Trophoblast cell (in vitro differentiated cells and primary cell): ENCODE measurements around the gene APP.

ENCODE experiments used
- DNase-seq, 2 donors: peaks; one replicate each; pipeline ENCODE4 v3.0.0-alpha.2; 2016
- H2AFZ ChIP-seq: 2 replicates; pipeline ENCODE4 v1.6.1; 2013; ENCODE audit warnings: low read length, moderate library complexity, mild to moderate bottlenecking; ENCODE audit not compliant: insufficient read depth, poor library complexity
- H2AK5ac ChIP-seq: 2 replicates; pipeline ENCODE4 v1.6.1; 2013; ENCODE audit warnings: mild to moderate bottlenecking, low read length
- H2BK120ac ChIP-seq: 2 replicates; pipeline ENCODE4 v1.6.1; 2013; ENCODE audit warnings: low read length, mild to moderate bottlenecking, moderate library complexity; ENCODE audit not compliant: insufficient read depth, poor library complexity
- H2BK12ac ChIP-seq: 2 replicates; pipeline ENCODE4 v1.6.1; 2013; ENCODE audit warnings: mild to moderate bottlenecking, low read length, moderate library complexity
- H2BK5ac ChIP-seq: 2 replicates; pipeline ENCODE4 v1.6.1; 2013; ENCODE audit warnings: low read length, low read depth, moderate library complexity, mild to moderate bottlenecking; ENCODE audit not compliant: poor library complexity
- H3K14ac ChIP-seq: 2 replicates; pipeline ENCODE4 v1.6.1; 2013; ENCODE audit warnings: mild to moderate bottlenecking, low read length
- H3K18ac ChIP-seq: 2 replicates; pipeline ENCODE4 v1.6.1; 2013; ENCODE audit warnings: mild to moderate bottlenecking, low read length
- H3K23ac ChIP-seq: 2 replicates; pipeline ENCODE4 v1.6.1; 2013; ENCODE audit warnings: low read length
- H3K27ac ChIP-seq: 2 replicates; pipeline ENCODE4 v1.5.1; 2013; ENCODE audit warnings: low read depth, mild to moderate bottlenecking, inconsistent platforms, low read length, moderate library complexity
- H3K27me3 ChIP-seq: 2 replicates; pipeline ENCODE4 v1.6.1; 2013; ENCODE audit warnings: inconsistent platforms, mild to moderate bottlenecking, low read length, moderate library complexity; ENCODE audit not compliant: insufficient read depth
- H3K36me3 ChIP-seq, 2 experiments: 1 replicate in 1 of 2; 2 replicates in 1 of 2; pipeline ENCODE4 v1.6.1; 2013; ENCODE audit warnings: low read length in 2 of 2, mild to moderate bottlenecking in 2 of 2, moderate library complexity in 1 of 2; ENCODE audit not compliant: insufficient read depth in 2 of 2, control insufficient read depth in 1 of 2
- H3K4ac ChIP-seq: 2 replicates; pipeline ENCODE4 v1.6.1; 2013; ENCODE audit warnings: low read depth, mild to moderate bottlenecking, low read length, moderate library complexity
- H3K4me1 ChIP-seq, 2 experiments: 1 replicate in 1 of 2; 2 replicates in 1 of 2; pipeline ENCODE4 v1.6.1; 2013; ENCODE audit warnings: low read length in 2 of 2, mild to moderate bottlenecking in 2 of 2, moderate library complexity in 1 of 2; ENCODE audit not compliant: insufficient read depth in 2 of 2, control insufficient read depth in 1 of 2
- H3K4me2 ChIP-seq: 2 replicates; pipeline ENCODE4 v1.6.1; 2013; ENCODE audit warnings: inconsistent platforms, mild to moderate bottlenecking, low read length, moderate library complexity
- H3K4me3 ChIP-seq: 2 replicates; pipeline ENCODE4 v1.5.1; 2013; ENCODE audit warnings: mild to moderate bottlenecking, low read depth, low read length, inconsistent platforms
- H3K79me1 ChIP-seq: one replicate; pipeline ENCODE4 v1.6.1; 2013; ENCODE audit warnings: low read length
- H3K79me2 ChIP-seq: 2 replicates; pipeline ENCODE4 v1.6.1; 2013; ENCODE audit warnings: low read length, mild to moderate bottlenecking; ENCODE audit not compliant: control insufficient read depth, insufficient read depth, poor library complexity
- H3K9ac ChIP-seq: 2 replicates; pipeline ENCODE4 v1.6.1; 2013; ENCODE audit warnings: mild to moderate bottlenecking, low read length
- H3K9me3 ChIP-seq: 2 replicates; pipeline ENCODE4 v1.6.1; 2013; ENCODE audit warnings: low read depth, mild to moderate bottlenecking, control low read depth, inconsistent platforms, low read length; ENCODE audit not compliant: insufficient read depth
- H4K12ac ChIP-seq: 2 replicates; pipeline ENCODE4 v1.6.1; 2013; ENCODE audit warnings: low read depth, mild to moderate bottlenecking, low read length, moderate library complexity
- H4K8ac ChIP-seq: 2 replicates; pipeline ENCODE4 v1.6.1; 2013; ENCODE audit warnings: low read depth, mild to moderate bottlenecking, low read length, moderate library complexity
- H4K91ac ChIP-seq: one replicate; pipeline ENCODE4 v1.6.1; 2013; ENCODE audit warnings: low read depth, mild to moderate bottlenecking, low read length, moderate library complexity
- WGBS: extraction: QIAGEN DNeasy Blood & Tissue Kit; methylation state at CpG from one replicate; pipeline ENCODE4 v1.1.7; 2013; ENCODE audit warnings: missing lambda C conversion rate; ENCODE audit not compliant: insufficient read length, insufficient coverage; ENCODE audit errors: extremely low coverage; 5-methylcytosine and 5-hydroxymethylcytosine counted together

The APP gene

GRCh38 chr21:26072666-26073615, 97.6 kb downstream of the APP start:
- no CpG with 5 or more reads among the region's 9 CpGs for WGBS
- Histone ChIP-seq H3K4me1 (peaks cover 2 to 8% of the 10 kb centered on the region in 2 experiments), H2BK120ac (no peak overlapping the region), H4K8ac (no peak overlapping the region), H3K18ac (peak overlapping the region; percentile 37), H3K23ac (no peak overlapping the region), H3K4ac (peak overlapping the region; percentile 24), H3K79me1 (no peaks in the 10 kb centered on the region), H3K27ac (peak overlapping the region; percentile 3), H3K14ac (no peak overlapping the region), H3K9me3 (no peaks in the 10 kb centered on the region), H2AFZ (no peak overlapping the region), H4K12ac (no peak overlapping the region), H3K4me3 (no peak overlapping the region), H3K79me2 (peaks cover 4% of the 10 kb centered on the region), H3K27me3 (no peaks in the 10 kb centered on the region), H3K36me3 (no peaks in the 10 kb centered on the region), H2BK5ac (no peak overlapping the region), H3K9ac (no peak overlapping the region), H2AK5ac (no peak overlapping the region), H3K4me2 (no peak overlapping the region), H4K91ac (no peak overlapping the region), H2BK12ac (no peak overlapping the region)
- peak; percentile 44 to 71 for DNase-seq

DNA sequence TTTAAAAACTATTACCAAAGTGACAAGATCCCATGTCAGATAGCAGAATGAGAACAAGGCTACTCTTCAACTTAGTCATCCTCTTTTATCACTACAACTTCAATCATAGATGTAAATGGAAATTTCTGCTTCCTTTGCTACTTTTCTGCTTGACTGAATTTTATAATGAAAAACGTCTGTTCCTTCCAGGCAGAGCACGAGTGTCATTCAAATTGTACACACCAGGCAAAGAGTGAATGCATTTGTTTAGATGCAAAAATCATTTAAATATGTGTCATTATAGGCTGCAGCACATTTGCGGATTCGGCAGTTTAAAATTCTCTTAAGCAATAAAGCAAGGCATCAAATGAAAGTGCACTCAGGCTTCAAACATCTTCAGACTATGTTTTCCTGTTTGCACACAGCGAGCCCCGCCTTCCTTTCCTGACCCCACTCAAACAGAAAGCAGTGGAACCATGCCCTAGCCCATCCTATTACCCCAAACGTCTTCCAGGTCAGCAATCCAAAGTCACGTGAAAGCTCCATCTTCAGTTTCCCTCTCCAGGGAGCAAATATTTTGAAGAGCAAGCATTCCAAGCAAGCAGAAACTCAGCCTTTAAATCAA, 99.6 kb downstream of the APP start:
- Histone ChIP-seq H3K14ac (no peak overlapping the region), H3K4me2 (no peak overlapping the region), H3K79me2 (peaks cover 4% of the 10 kb centered on the region), H2BK5ac (no peak overlapping the region), H3K36me3 (no peaks in the 10 kb centered on the region), H3K27ac (no peak overlapping the region), H3K9me3 (no peaks in the 10 kb centered on the region), H3K4me3 (no peak overlapping the region), H3K23ac (no peak overlapping the region), H3K4ac (no peak overlapping the region), H4K8ac (no peak overlapping the region), H2BK120ac (no peak overlapping the region), H4K91ac (no peak overlapping the region), H2AK5ac (no peak overlapping the region), H3K9ac (no peak overlapping the region), H2BK12ac (no peak overlapping the region), H3K4me1 (peaks cover 3 to 9% of the 10 kb centered on the region in 2 experiments), H3K27me3 (no peaks in the 10 kb centered on the region), H3K79me1 (no peaks in the 10 kb centered on the region), H2AFZ (no peak overlapping the region), H3K18ac (no peak overlapping the region), H4K12ac (no peak overlapping the region)
- peak in 1 of 2 donors; percentile 23 for DNase-seq
- WGBS: no CpG with 5 or more reads among the region's 8 CpGs

GRCh38 chr21:26070121-26070520, 100.4 kb downstream of the APP start:
- H3K79me2 ChIP-seq: peaks cover 5% of the 10 kb centered on the region
- H3K27me3 ChIP-seq: no peaks in the 10 kb centered on the region
- H3K4me2 ChIP-seq: no peak overlapping the region
- H3K79me1 ChIP-seq: no peaks in the 10 kb centered on the region
- no peaks in the 10 kb centered on the region for H3K36me3 ChIP-seq
- H3K14ac ChIP-seq: no peak overlapping the region
- H2AFZ ChIP-seq: no peak overlapping the region
- no peak overlapping the region for H4K8ac ChIP-seq
- H3K9me3 ChIP-seq: no peaks in the 10 kb centered on the region
- H3K18ac ChIP-seq: no peak overlapping the region
- no peak overlapping the region for H4K12ac ChIP-seq
- H3K4me1 ChIP-seq: peaks cover 5 to 11% of the 10 kb centered on the region in 2 experiments
- no peak overlapping the region for H3K4ac ChIP-seq
- H3K23ac ChIP-seq: no peak overlapping the region
- no peak overlapping the region for H2BK12ac ChIP-seq
- no CpG with 5 or more reads among the region's 2 CpGs for WGBS
- no peak overlapping the region for H2BK5ac ChIP-seq
- DNase-seq: no peak
- H4K91ac ChIP-seq: no peak overlapping the region
- H2BK120ac ChIP-seq: no peak overlapping the region
- no peak overlapping the region for H3K4me3 ChIP-seq
- H2AK5ac ChIP-seq: no peak overlapping the region
- no peak overlapping the region for H3K9ac ChIP-seq
- no peak overlapping the region for H3K27ac ChIP-seq

GRCh38 chr21:26068776-26069175, 101.8 kb downstream of the APP start:
- Histone ChIP-seq H2BK5ac (no peak overlapping the region), H3K27ac (no peak overlapping the region), H2AFZ (no peak overlapping the region), H3K4me3 (no peak overlapping the region), H3K23ac (no peak overlapping the region), H3K79me1 (peaks cover 2% of the 10 kb centered on the region), H3K4me1 (peaks cover 7 to 15% of the 10 kb centered on the region in 2 experiments), H3K14ac (no peak overlapping the region), H3K9ac (no peak overlapping the region), H4K8ac (no peak overlapping the region), H4K12ac (no peak overlapping the region), H3K18ac (no peak overlapping the region), H3K27me3 (no peaks in the 10 kb centered on the region), H4K91ac (no peak overlapping the region), H2BK120ac (no peak overlapping the region), H3K4ac (no peak overlapping the region), H3K4me2 (no peak overlapping the region), H3K36me3 (peaks cover 0 to 1% of the 10 kb centered on the region in 2 experiments), H3K9me3 (no peaks in the 10 kb centered on the region), H2BK12ac (no peak overlapping the region), H2AK5ac (no peak overlapping the region), H3K79me2 (peaks cover 7% of the 10 kb centered on the region)
- no CpG with 5 or more reads among the region's 4 CpGs for WGBS
- no peak for DNase-seq
